ENCODE data around the gene MYBPC2.

DNA sequence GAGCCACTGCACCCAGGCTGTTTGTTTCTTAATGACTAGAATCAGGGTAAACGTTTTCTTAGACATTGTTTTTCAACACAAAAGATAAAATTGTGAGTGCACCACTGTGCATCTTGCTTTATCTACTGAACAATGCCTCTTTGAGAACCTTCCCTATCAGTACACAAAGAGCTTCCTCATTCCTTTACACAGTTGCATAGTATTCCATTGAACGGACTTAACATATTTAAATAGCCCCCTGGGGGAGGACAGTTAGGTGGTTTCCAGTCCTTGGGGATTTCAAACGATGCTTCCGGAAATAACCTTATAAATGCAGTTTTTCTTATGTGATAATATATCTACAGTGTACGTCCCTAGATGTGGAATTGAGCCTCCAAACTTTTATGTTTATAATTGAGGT is 39.9 kb upstream of the MYBPC2 start:
- TF ChIP-seq, protein P1, sequence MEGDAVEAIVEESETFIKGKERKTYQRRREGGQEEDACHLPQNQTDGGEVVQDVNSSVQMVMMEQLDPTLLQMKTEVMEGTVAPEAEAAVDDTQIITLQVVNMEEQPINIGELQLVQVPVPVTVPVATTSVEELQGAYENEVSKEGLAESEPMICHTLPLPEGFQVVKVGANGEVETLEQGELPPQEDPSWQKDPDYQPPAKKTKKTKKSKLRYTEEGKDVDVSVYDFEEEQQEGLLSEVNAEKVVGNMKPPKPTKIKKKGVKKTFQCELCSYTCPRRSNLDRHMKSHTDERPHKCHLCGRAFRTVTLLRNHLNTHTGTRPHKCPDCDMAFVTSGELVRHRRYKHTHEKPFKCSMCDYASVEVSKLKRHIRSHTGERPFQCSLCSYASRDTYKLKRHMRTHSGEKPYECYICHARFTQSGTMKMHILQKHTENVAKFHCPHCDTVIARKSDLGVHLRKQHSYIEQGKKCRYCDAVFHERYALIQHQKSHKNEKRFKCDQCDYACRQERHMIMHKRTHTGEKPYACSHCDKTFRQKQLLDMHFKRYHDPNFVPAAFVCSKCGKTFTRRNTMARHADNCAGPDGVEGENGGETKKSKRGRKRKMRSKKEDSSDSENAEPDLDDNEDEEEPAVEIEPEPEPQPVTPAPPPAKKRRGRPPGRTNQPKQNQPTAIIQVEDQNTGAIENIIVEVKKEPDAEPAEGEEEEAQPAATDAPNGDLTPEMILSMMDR (conservative IDR thresholded peaks at IDR 0.05 in 1 of 2, IDR thresholded peaks at IDR 0.05 in 1 of 2; ENCODE audit: extremely low read depth in 1 of 2, insufficient read depth in 1 of 2, low read depth in 1 of 2, low read length in 2 of 2), result no peak
- TF ChIP-seq EZH2 (IDR thresholded peaks at IDR 0.05; ENCODE audit: borderline replicate concordance, low read length), result no peak
